Measurements from ENCODE around the gene KDR.

The KDR gene

DNA sequence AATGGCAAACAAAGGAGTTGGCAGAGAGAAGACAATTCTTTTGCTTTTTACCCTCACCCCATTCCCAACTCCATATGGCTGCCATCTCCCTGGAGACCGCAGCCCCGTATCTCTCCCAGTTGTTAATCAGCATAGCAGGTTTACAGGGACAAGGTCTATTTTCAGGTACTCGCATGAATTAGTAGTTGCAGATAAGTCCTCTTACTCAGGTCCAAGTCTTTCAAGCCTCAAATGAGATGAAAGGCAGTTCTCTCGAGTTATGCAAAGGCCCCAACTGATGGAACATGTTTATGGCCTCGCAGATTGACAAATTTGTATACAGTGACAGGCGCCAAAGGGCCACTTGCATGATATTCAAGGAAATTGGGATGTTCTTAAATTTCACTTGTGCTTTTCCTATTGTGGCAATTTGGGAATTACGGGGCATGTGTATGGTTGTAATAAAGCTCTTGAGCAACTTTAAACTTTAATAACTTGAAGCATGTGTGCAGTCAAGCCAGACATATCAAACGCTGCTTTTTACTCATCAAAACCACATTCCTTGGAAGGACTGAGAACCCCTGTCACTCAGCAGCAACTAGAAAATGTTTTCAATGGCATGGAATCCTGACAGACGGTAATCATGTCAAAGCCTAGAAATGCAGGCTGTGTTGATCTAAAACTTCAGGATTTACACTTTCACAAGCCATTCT lies 45.1 kb downstream of the KDR start:
- FAIRE-seq (no peak), DNase-seq (ENCODE audit: low spot score) (no peak)

DNA sequence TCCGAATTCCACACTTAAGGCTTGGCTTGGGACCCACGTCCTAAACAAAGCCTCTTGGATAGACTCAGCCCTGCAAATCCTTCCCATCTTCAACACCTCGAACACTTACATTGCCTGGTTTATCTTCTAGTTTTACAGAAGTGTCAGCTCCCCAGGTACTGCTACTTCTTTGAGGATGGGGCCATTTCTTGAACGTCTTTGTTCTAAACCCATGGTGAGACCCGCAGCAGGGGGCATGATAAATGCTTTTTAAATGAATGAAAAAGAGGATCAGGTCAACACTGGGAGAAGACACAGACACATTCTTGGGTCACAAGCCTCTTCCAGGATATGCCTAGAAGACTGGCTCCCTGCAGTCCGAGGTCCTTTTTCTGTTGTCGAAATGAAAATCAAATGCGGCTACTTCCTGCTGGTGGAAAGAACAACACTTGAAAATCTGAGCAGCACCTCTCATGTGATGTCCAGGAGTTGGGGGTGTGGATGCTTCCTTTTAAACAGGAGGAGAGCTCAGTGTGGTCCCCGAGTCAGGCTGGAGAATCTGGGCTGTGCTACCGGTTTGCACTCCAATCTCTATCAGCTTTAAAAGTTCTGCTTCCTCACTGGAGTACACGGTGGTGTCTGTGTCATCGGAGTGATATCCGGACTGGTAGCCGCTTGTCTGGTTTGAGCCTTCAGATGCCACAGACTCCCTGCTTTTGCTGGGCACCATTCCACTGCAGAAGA lies 45.8 kb downstream of the KDR start:
- FAIRE-seq, result no peak
- no peak for DNase-seq (ENCODE audit: low spot score)

DNA sequence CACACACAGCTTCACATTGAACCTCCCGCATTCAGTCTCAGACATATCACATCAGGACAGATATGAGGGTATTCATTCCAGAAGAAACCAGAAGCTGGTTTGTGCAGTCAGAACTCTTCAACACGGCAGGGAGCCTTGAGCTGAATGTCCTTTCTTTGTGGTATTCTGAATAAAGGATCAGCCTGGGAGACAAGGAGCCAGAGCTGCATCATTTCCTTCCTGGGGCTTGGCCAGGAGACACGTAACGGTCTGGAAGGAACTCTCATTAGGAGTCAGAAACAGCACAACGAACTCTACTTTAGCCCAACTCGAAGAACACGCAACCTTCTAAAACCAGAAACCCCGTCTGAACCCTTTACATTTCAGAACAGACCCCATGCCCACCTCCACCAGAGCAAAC lies 46.4 kb downstream of the KDR start:
- DNase-seq (ENCODE audit: low spot score) (no peak), FAIRE-seq (no peak)

DNA sequence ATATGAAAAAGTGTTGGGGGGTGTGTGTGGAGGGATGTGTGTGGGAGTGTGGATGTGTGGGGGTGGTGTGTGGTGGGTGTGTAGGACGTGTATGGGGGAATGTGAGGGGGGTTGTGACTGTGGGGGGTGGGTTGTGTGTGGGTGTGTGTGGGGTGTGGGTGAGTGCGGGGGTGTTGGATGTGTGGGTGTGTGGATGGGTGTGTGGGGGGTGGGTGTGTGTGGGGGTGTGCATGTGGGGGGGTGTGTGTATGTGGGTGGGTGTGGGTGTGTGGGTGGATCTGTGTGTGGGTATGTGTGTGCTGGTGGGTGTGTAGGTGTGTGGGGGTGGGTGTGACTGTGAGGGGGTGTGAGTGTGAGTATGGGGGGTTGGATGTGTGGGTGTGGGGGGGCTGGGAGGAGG lies 47.8 kb downstream of the KDR start:
- no peak for FAIRE-seq
- no peak for DNase-seq (ENCODE audit: low spot score)

DNA sequence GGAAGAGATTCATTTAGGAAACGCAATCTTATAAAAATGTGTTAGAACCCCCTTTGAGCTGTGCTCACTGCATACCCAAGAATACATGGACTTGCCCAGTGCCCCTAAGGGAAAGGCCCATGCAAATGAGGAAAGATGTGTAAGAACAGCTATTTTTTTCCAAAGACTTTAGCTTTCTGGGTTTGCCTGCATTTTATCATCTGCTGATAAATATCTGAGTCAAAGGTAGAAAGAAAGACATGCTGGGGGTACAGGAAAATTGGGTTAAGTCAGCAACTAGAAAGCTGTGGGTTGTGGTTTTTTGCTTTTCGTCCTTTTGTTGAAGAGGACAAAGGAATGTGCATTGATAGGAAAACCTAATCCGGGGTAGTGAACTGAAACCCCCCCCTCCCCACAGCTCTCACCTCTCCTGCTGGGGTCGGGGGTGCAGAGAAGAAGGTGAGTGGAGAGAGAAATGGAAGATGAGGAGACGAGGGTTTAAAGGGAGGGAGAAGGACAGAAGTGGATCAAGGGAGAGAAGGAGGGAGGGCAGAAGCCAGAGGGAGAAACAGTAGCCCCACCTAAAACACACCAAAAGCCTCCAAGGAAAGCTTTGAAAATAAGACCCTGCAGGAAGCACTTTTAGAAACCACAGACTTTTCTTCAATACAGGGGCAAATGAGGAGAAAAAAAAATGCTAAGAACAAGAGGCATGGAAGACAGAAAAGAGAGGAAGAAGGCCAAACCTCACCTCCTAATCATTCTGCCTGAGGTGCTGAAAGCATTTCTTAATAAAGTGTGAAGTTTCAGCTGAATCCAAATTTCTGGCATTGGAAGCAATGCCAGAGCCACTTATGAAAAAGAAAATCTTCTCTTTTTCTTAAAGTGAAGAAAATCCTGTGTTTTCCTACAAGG lies 49.3 kb downstream of the KDR start:
- FAIRE-seq, result no peak
- DNase-seq (ENCODE audit: low spot score), result no peak

GRCh38 chr4:55075376-55075775 lies 50.0 kb downstream of the KDR start:
- no peak for DNase-seq (ENCODE audit: low spot score)
- no peak for FAIRE-seq

GRCh38 chr4:55074386-55074785 lies 51.0 kb downstream of the KDR start:
- FAIRE-seq, result no peak
- DNase-seq (ENCODE audit: low spot score), result peak; percentile 40

GRCh38 chr4:55071951-55072350 lies 53.4 kb downstream of the KDR start:
- FAIRE-seq (no peak), DNase-seq (ENCODE audit: low spot score) (no peak)

DNA sequence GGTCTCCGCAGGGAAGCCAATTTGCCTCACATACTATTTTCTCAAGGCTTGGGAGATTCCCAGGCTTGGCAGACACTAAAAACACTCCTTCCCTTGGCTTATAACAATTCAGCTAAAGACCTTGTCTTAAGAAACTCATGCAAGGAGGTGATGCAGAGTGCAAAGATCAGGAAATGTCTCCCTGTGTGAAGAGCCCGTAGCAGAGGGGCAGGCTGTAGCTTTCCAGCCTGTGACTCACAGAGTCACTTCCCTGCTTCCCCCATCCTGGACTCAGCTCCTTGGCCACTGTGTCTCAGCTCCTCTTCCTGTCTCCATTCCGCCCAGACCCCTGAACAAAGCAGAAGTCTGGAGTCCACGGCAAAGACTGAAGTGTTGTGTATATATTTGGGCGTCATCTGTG lies 56.1 kb downstream of the KDR start:
- DNase-seq (ENCODE audit: low spot score) (no peak), FAIRE-seq (no peak)

DNA sequence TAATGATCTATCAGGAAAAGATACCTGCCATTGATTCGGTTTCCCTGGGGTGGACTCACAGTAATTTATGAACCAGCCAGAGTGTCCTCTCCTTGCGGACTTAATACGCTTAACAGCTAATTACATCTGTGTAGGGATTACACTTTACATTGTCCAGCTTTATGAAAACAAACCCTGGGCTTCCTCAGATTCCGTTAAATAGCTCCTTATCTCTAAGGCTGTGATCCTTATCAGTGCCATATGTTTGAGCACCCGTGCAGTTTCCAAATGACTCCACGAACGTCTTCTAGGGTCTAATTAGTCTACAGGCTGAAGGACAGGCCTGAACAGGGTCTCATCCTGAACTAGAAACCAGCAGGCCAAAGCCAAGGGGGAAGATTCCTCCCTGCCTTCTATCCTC lies 56.9 kb downstream of the KDR start:
- DNase-seq (ENCODE audit: low spot score) (no peak), FAIRE-seq (no peak)

DNA sequence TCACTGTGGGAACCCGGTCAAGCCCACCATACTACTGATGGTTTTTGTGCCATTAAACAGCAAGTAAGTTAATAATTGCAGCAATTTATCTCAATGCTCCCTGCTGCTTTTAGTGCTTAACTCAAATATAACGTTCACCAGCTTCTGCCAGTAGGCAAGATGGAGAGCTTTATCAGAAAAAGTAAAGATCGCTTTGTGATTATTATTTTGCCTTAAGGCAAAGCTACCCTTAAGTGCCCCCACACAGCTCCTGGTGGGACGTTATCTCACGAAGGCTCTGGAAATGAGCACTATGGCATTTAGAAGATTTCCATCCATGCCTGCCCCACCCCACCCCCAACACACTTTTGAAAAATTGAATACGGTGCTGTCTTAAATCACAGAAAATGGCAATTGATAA lies 59.4 kb downstream of the KDR start:
- DNase-seq (ENCODE audit: low spot score), result no peak
- no peak for FAIRE-seq

DNA sequence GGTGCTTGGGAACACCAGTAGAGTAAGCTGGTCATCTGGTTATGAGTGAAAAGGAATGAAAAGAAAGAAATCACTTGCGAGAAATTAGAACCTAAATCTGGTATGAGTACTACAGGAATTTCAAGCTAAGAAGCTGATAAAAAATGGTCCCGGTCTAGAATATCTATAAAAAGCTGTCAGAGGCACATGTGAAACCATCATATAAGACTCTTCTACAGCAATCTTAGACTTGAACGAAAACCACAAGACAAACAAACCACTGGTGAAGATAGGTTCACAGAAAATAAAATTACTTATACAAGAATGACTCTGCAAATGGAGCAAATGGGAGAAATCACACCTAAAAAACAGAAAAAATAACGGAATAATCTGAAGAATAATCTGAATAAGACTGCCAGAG lies 69.9 kb downstream of the KDR start:
- no peak for DNase-seq (ENCODE audit: low spot score)
- FAIRE-seq, result no peak

DNA sequence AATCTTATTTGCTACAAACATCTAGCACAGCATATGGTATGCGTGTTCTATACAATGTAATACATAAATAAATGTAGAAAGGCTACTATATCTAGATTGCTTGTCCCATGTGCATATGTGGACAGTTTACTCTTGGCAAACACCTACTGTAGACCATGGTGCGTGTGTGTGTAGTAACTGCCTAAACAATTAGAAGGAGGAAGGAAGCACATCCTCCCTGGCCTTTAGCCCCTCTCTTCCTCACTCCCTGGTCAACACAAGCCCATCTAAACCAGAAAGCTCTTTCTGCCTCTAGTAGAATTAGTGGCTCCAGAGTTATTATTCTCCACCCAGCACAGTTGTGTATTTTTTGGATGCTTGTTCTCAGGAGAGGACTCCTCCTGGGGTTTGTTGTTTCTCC lies 73.9 kb downstream of the KDR start:
- FAIRE-seq (no peak), DNase-seq (ENCODE audit: low spot score) (no peak)

DNA sequence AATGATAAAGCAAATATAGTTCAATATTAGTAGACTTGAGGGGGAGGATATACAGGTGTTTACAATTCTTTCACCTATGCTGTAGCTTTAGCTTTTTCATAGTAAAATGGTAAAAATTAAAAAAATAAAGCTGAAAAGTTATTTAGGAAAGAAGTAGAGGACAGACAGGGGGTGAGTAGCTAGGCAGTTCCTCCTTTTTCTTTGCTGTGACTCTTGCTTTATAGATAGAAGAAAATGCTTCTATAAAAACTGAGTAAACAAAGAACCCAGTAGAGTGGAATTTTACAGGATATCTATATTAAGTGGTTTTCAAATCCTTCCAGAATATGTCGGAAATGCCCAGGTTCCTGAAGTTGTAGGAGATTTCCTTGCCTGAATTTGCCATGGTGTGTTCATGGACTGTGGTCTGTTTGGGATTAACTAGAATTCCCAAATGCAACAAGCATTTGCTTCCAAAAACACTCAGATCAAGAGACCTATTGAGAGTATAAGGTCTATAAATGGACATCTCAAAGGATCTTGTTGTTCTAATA lies 74.9 kb downstream of the KDR start:
- DNase-seq (ENCODE audit: low spot score) (no peak), FAIRE-seq (no peak)

GRCh38 chr4:55038176-55038890 lies 87.1 kb downstream of the KDR start:
- DNase-seq (ENCODE audit: low spot score) (no peak), FAIRE-seq (no peak)

DNA sequence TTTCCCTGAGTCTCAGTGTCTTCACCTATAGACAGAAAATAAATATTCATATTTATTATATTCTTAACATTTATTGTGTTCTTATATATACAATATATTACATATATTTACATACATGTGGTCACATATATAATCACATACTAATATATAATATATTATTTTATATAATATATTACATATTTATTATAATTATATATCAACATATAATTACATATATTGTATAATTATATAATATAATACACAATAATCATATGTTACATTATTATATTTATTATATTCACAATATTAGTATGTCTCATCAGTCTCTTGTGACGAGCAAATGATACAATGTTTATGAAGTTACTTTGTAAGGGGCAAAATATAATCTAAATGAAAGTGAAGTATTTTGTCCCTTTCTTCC lies 87.7 kb downstream of the KDR start:
- FAIRE-seq, result no peak
- DNase-seq (ENCODE audit: low spot score), result no peak

DNA sequence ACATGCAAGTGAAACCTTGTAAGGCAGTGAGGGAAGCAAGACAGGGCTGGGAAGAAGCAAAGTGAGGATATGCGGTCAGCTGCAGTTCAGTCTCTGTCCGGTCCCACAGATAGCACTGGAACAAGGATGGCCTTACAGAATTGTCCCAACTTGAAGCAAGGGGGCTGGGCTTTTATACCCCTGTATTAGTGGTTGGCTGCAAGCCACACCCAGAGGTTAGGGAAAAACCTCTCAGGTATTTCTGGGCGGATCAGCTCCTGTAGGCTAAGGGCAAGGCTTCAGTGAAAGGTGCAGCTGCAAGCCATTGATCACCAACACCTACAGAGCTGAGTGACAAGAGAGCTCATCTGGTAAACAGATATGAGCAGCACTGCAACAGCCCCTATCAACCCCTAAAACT lies 89.0 kb downstream of the KDR start:
- no peak for DNase-seq (ENCODE audit: low spot score)
- no peak for FAIRE-seq

DNA sequence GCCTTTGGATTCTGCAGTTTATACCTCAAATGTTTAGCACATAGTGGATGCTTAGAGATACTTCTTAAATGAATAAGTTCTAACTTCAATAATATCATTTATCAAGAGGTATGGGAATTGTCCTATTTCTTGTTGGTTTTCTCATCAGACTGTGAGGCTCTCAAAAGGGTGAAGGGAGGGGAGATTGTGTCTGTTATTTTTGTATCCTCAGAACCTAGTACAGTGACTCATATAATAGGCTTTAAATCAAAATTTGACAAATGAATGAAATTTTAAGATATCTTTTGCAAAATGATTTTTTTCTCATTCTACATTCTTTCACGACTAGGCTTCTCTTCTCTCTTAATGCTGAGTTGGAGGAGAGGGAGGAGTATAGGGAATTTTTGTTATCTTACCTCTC lies 89.5 kb downstream of the KDR start:
- DNase-seq (ENCODE audit: low spot score) (no peak), FAIRE-seq (no peak)

- FAIRE-seq (no peak), DNase-seq (ENCODE audit: low spot score) (peak; percentile 33)
These were observed 92.1 kb downstream of the KDR start for GRCh38 chr4:55033296-55033695.

DNA sequence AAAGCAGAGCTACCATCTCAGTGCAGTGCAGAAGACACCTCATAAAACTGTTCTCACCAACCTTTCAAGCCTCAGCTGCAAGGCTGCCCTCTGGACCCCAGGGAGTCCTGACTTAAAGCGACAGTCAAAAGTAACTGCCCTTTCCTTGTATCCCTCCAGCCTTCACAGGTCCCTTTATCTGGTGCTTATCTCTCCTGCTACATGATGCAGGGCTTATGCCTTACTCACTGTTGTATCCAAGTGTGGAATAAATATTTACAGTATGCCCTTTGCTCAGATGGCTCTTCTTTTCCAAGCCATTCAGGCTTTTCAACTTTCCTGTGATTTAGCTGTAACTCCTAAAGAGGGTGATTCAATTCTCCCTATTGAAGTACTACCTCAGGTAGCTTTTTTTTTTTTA lies 92.6 kb downstream of the KDR start:
- no peak for FAIRE-seq
- no peak for DNase-seq (ENCODE audit: low spot score)

- no peak for FAIRE-seq
- no peak for DNase-seq (ENCODE audit: low spot score)
These were observed 93.2 kb downstream of the KDR start for GRCh38 chr4:55032179-55032578.

All from urothelium cell line (cell line).